AG08396 (cell line): ENCODE results near the gene BCAS4.
"Not testable (repeated sequence)": the region's sequence is repeated elsewhere in the genome, so short reads cannot be mapped to it uniquely, and the experiment has no call there.

Experiments used
- DNase-seq: peaks from one replicate; pipeline ENCODE4 v3.0.0; 2012; ENCODE audit warnings: low spot score, mixed read lengths

The BCAS4 gene

DNA sequence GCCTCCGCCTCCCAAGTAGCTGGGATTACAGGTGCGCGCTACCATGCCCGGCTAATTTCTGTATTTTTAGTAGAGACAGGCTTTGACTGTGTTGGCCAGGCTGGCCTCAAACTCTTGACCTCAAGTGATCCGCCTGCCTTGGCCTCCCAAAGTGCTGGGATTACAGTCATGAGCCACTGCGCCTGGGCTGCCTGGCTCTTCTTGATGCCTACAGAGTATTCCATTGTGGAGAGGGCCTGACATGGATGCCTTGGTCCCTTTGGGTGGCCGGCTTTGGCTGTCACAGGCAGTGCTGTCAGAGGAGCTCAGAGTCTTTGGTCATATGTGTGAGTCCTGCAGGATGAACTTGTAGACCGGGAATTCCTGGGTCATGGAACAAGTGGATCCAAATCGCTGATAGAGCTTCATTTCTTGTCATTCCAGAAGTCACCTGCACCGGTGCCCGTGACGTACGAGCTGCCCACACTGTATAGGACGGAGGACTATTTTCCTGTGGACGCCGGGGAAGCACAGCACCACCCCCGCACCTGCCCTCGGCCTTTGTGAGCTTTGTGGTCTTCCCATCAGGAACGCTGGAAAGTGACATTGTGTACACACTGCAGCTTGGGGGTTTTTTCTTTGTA is 81.3 kb downstream of the BCAS4 start:
- DNase-seq: no peak

- DNase-seq: no peak
These were observed 82.0 kb downstream of the BCAS4 start for GRCh38 chr20:50876816-50877215.

DNA sequence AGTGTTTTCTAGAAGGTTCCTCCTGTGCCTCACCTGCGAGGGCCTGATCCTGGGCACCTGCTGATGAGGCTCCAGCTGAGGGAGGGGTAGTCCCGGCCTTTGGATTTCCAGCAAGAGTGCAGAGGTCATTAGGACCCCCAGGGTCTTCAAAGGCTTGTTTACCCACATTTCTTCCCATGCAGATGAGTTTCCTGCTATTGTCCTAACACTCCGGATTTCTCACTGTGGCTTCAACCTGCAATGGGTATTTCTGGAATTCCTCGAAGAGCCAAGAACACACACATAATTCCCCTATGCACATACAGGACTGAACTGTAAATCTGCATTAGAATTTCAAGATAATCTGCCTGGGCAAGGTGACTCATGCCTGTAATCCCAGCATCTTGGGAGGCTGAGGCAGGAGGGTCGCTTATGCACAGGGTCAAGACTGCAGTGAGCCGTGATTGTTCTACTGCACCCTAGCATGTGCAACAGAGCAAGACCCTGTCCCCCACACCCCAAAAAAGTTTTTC is 82.4 kb downstream of the BCAS4 start:
- no peak for DNase-seq

- DNase-seq: no peak
These were observed 85.0 kb downstream of the BCAS4 start for GRCh38 chr20:50879649-50880550.

- DNase-seq: not testable (repeated sequence)
These were observed 87.0 kb downstream of the BCAS4 start for GRCh38 chr20:50881759-50882424.

DNA sequence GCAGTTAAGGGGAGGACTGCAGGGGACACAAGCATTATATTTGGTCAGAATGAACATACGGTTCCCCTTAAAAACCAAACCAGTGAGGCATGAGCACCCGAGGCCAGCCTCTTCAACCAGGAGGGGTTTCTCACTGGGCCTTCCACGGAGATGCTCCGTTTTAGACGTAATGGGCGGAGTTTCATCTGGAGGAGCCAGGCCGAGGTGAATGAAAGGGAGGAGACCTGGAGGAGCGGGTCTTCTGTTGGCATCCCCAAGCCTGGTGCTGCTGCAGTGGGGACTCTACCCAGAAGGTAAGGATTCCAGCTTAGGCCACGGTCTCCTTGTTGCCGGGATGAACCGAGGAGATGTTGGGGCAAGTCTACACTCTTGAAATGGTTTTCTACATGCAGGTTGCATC is 89.0 kb downstream of the BCAS4 start:
- DNase-seq: no peak

DNA sequence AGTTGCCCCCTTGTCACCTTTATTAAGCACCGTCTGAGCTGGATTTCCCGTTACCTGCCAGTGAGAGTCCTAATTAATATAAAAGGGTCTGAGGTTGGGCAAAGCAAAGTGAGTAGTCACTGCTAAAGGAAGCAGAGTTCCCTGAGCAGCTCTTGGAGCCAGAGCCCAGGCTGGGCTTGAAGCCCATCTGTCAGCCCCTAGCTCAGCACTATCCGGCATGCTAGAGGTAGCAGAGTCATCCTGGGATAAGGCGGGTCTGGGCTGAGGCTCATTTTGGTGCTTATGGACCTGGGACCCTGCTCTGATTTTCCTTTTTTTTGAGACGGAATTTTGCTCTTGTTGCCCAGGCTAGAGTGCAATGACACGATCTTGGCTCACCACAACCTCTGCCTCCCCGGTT is 90.2 kb downstream of the BCAS4 start:
- DNase-seq: no peak

DNA sequence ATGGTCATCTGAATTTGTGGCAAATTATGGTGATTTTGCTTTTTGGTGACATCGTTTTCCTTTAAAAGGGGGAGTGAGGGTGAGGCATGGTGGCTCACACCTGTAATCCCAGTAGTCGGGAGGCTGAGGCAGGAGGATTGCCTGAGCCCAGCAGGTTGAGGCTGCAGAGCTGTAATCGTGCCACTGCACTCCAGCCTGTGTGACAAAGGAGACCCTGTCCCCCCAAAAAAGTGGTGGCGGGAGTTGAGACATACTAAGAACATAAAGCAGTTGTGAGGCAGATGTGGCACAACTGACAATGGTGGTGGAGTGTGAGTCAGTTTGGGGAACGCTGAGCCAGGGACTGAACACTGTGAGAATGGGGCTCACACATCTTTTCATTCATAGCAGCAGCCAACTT is 90.9 kb downstream of the BCAS4 start:
- DNase-seq: no peak

- DNase-seq: no peak
These were observed 91.4 kb downstream of the BCAS4 start for GRCh38 chr20:50886184-50886790.

- no peak for DNase-seq
These were observed 92.7 kb downstream of the BCAS4 start for GRCh38 chr20:50887576-50887975.

- DNase-seq: no peak
These were observed 96.3 kb downstream of the BCAS4 start for GRCh38 chr20:50891138-50891537.

GRCh38 chr20:50892394-50892793 is 97.5 kb downstream of the BCAS4 start:
- DNase-seq: no peak

DNA sequence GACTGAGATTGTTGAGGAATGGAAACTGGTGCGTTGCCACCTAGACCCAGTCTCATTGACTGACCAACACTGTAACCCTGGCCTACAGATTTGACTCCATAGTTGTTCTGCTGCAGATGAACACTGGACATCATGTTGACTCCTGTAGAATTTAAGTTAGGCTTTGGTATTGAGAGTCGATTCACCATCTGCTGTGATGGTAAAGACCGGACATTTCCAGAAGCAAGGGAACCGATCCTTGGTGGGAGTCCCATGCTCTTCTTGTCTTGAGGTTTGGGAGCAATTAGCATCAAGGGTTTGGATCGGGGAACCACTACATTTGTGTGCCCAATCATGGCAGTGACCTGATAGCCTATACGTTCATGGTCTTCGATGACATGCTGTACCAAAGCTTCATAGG is 98.8 kb downstream of the BCAS4 start:
- DNase-seq: no peak

GRCh38 chr20:50895111-50895830 is 100.4 kb downstream of the BCAS4 start:
- no peak for DNase-seq

DNA sequence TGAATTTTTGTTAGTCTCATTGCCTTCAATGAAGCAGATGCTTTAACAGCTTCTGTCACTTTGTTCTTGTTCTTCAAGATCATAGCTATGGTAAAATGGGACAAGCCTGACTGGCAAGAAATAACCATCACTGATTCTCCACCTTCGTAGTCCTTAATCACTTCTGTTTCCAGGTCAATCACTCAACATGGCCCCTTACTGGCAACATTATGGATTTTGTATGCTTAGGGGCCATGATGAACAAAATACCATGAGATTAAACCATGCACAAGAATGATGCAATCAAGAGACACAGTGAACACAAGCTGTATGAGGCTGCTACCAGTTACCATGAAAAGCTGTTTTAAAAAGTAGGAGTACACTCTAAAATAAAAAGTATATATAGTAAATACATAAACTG is 103.6 kb downstream of the BCAS4 start:
- no peak for DNase-seq

GRCh38 chr20:50900261-50900660 is 105.4 kb downstream of the BCAS4 start:
- no peak for DNase-seq

DNA sequence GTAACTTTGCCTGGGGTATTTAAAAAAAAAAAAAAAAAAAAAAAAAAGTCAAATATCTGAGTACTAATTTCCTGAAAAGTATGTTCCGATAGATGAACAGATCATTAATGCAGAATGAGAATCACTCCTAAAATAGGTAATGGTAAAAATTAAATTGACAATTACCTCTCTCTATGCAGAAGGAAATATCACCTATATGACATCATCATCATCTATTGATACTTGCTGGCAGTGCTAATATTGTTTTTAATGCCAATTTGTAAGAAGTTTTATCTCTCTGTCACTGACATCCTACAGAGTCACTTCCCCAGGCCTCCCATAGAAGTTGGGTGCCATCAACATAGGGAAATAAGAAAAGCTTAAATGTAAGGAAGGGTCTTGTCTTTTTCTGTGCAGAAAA is 106.4 kb downstream of the BCAS4 start:
- DNase-seq: no peak

DNA sequence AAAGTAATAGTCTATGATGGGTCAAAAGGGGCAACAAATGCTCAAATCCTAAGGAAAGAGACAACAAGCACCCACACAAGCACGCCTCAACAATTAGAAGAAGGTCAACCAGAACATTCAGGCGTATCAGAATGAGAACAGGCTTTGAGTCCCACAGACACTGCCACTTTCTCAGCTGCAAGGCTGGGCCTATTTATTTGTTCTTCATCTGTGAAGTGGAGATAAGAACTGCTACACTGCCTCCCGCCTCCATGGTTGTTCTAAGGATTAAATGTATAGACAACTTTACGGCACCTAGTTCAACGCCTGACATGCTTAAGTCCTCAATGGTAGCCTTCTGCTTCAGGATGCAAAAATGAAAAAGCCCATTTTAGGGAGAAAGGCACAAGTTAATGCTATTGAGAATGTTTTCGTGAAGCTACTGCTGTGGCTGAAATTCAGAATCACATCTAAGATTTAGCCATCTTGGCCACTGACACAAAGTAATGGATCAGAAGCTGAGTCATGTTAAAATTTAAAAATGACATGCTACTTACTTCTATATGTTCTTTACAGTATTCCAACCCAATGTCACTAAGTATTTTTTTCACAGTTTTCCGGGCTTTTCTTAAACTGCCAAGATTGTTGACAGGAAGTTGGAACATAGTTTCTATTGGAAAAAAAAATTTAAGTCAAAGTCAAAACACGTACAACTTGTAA is 108.6 kb downstream of the BCAS4 start:
- no peak for DNase-seq

GRCh38 chr20:50904067-50904570 is 109.3 kb downstream of the BCAS4 start:
- DNase-seq: no peak

DNA sequence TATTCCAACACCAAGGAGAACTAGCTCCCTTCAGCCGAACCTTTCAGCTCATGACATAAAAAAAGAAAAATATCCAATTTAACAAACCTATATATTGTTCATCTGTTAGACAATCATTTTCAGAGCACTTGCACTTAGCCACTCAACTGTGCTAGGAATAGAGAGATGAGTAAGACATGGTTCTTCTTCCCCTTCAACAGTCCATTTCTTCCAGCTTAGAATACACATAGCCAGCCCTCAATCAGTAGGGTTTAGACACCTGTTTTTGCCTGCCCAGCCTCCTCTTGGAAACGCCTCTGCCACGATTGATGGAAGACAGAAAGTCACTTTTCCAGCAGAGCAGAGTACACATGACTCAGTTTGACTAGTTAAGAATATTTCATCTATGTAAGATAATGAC is 114.6 kb downstream of the BCAS4 start:
- no peak for DNase-seq

DNA sequence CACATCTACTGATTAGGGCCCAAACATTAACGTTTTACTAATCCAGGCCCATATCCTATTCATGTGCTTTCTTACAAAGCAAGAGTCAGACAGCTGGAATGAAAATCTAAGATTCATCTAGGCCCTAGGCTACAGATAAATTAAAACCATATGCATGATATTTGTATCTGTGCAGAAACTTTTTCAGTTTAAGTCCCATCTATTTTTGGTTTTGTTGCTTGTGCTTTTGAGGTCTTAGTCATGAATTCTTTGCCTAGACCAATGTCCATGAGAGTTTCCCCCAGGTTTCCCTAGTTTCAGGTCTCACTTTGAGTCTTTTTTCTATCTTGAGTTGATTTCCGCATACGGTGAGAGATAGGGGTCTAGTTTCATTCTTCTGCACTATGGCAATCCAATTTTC is 116.2 kb downstream of the BCAS4 start:
- DNase-seq: peak; percentile 29
